ENCODE results near the gene HNRNPAB.

HNRNPAB gene

DNA sequence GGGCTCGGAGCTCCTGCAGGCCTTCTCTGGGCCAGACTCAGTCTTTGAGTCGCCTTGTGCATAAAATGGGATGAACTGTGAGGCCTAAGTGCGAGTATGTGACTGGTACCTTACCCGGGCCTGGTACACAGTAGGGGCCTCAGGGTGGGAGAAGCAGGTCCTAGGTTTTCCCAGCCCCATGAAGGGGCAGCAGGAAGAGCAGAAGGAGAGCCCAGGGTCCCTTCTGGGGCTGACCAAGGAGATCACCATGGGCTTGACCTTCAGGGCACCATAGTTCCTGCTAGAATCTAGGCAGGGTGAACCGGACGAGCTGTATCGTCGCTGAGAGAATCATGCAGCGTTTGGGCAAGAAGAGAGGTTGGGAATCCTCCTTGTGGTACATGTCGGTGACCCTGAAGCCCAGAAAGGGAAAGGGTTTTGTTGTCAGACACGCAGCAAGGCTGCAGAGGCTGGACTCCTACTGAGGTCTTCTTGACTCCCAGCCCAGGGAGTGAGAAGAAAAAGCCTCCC is 28.6 kb downstream of the HNRNPAB start:
- peaks cover 21% of the 10 kb centered on the region for H3K4me1 ChIP-seq (ENCODE audit: low read length)

DNA sequence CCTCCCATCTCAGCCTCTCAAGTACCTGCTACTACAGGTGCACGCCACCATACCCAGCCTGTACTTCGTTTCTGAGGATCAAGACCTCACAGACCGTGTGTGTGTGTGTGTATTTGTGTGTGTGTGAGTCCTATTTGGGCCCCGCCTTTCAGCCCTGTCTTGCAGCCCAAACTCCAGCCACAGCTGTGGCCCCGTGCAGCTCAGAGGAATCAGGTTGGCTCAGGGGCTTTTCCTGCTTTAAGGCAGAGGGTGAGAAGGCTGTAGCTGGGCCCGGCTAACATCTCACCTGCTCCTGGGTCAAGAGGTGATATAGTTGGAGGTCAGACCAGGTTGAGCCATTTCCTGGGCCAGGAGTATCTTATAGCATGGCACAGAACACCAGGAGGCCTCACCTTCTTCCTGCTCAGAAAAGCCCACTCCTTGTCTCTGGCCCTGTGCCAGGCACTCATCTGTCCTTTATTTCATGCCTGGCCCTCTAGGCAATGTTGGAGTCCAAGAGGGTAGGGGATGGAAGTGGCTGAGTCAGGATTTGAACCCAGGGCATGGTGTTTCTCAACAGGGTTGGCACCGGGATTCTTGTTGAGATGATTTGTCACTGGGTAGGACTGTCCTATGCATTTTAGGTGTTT is 29.9 kb downstream of the HNRNPAB start:
- peak overlapping the region; percentile 86 for H2AFZ ChIP-seq (ENCODE audit: low read depth, low read length)
- H3K4me1 ChIP-seq (ENCODE audit: low read length), result peaks cover 21% of the 10 kb centered on the region
- no peaks in the 10 kb centered on the region for H3K27me3 ChIP-seq (ENCODE audit: low read depth, low read length)
- TF ChIP-seq EZH2phosphoT487 (IDR thresholded peaks at IDR 0.05; ENCODE audit: low read depth) (no peak), CTCF (IDR thresholded peaks at IDR 0.05; ENCODE audit: low read depth, low read length) (no peak)
- H3K4me2 ChIP-seq (ENCODE audit: low read length), result no peak overlapping the region
- H3K79me2 ChIP-seq (ENCODE audit: low read length), result peaks cover 29% of the 10 kb centered on the region
- H3K36me3 ChIP-seq (replicated peaks; ENCODE audit: low read depth, low read length), result peaks cover 21% of the 10 kb centered on the region
- no peak overlapping the region for H3K27ac ChIP-seq (ENCODE audit: low read length)
- H3K9me3 ChIP-seq (ENCODE audit: insufficient read depth, low read length), result no peaks in the 10 kb centered on the region
- H3K4me3 ChIP-seq (ENCODE audit: low read length), result no peak overlapping the region
- H3K9ac ChIP-seq (ENCODE audit: low read length), result no peak overlapping the region
- peaks cover 7% of the 10 kb centered on the region for H4K20me1 ChIP-seq (ENCODE audit: insufficient read depth, low read length)

More for the DNA sequence above, 28.6 kb downstream of the HNRNPAB start:
- peak overlapping the region; percentile 67; the same call in 1 of the 2 replicates for H2AFZ ChIP-seq (ENCODE audit: low read depth, low read length)
- H3K4me3 ChIP-seq (ENCODE audit: low read length), result peak overlapping the region; percentile 99
- H3K79me2 ChIP-seq (ENCODE audit: low read length), result peaks cover 32% of the 10 kb centered on the region
- H3K36me3 ChIP-seq (replicated peaks; ENCODE audit: low read depth, low read length), result peaks cover 31% of the 10 kb centered on the region
- no peaks in the 10 kb centered on the region for H3K27me3 ChIP-seq (ENCODE audit: low read depth, low read length)
- peak overlapping the region; percentile 91 for H3K4me2 ChIP-seq (ENCODE audit: low read length)
- H3K27ac ChIP-seq (ENCODE audit: low read length), result peak overlapping the region; percentile 84
- H3K9ac ChIP-seq (ENCODE audit: low read length), result peak overlapping the region; percentile 99
- no peaks in the 10 kb centered on the region for H3K9me3 ChIP-seq (ENCODE audit: insufficient read depth, low read length)
- H4K20me1 ChIP-seq (ENCODE audit: insufficient read depth, low read length), result peaks cover 7% of the 10 kb centered on the region
- TF ChIP-seq EZH2phosphoT487 (IDR thresholded peaks at IDR 0.05; ENCODE audit: low read depth) (no peak), CTCF (IDR thresholded peaks at IDR 0.05; ENCODE audit: low read depth, low read length) (no peak)

- Histone ChIP-seq H3K4me1 (ENCODE audit: low read length) (peaks cover 21% of the 10 kb centered on the region), H2AFZ (ENCODE audit: low read depth, low read length) (peak overlapping the region; percentile 86), H3K4me2 (ENCODE audit: low read length) (peak overlapping the region; percentile 57)
Observed at GRCh38 chr5:178234750-178235587, 30.6 kb downstream of the HNRNPAB start.

More at GRCh38 chr5:178234750-178235587, 30.6 kb downstream of the HNRNPAB start:
- H3K9me3 ChIP-seq (ENCODE audit: insufficient read depth, low read length), result no peaks in the 10 kb centered on the region
- peaks cover 7% of the 10 kb centered on the region for H4K20me1 ChIP-seq (ENCODE audit: insufficient read depth, low read length)
- H3K79me2 ChIP-seq (ENCODE audit: low read length), result peaks cover 22% of the 10 kb centered on the region
- no peak overlapping the region for H3K4me3 ChIP-seq (ENCODE audit: low read length)
- H3K9ac ChIP-seq (ENCODE audit: low read length), result peak overlapping the region; percentile 22; the same call in 1 of the 2 replicates
- no peaks in the 10 kb centered on the region for H3K27me3 ChIP-seq (ENCODE audit: low read depth, low read length)
- no peak overlapping the region for H3K27ac ChIP-seq (ENCODE audit: low read length)
- peaks cover 14% of the 10 kb centered on the region for H3K36me3 ChIP-seq (replicated peaks; ENCODE audit: low read depth, low read length)
- no peak for TF ChIP-seq EZH2phosphoT487 (IDR thresholded peaks at IDR 0.05; ENCODE audit: low read depth)
- peak; percentile 88 for TF ChIP-seq CTCF (IDR thresholded peaks at IDR 0.05; ENCODE audit: low read depth, low read length)

Data from OCI-LY3 (cell line).